Measurements from ENCODE around the gene LMAN1L. TPM values are rescaled to one million over a fixed set of nuclear protein-coding genes. Genes with fewer than 3 reads are reported as not detected.
A peak's percentile ranks its signal among the peaks of the same experiment; 100 is the strongest.

Gene LMAN1L
- total RNA-seq, 1 donor: 0.27 TPM

DNA sequence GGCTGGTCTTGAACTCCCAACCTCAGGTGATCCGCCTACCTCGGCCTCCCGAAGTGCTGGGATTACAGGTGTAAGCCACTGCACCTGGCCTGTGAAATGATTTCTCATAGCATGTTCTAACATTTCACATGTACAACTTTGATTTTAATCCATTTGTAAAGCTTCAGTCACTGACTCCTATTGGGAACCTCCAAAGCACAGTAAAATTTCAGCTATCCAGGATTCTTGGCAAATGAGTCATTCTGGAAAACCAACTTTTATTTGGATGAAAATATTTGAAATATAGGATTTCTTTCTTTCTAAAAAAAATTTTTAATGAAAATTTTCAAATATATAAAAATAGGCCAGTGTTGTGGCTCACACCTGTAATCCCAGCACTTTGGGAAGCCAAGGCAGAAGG is 2.7 kb upstream of the LMAN1L start:
- no peak for DNase-seq (ENCODE audit: low read depth in 2 of 3, low spot score in 2 of 3)

DNA sequence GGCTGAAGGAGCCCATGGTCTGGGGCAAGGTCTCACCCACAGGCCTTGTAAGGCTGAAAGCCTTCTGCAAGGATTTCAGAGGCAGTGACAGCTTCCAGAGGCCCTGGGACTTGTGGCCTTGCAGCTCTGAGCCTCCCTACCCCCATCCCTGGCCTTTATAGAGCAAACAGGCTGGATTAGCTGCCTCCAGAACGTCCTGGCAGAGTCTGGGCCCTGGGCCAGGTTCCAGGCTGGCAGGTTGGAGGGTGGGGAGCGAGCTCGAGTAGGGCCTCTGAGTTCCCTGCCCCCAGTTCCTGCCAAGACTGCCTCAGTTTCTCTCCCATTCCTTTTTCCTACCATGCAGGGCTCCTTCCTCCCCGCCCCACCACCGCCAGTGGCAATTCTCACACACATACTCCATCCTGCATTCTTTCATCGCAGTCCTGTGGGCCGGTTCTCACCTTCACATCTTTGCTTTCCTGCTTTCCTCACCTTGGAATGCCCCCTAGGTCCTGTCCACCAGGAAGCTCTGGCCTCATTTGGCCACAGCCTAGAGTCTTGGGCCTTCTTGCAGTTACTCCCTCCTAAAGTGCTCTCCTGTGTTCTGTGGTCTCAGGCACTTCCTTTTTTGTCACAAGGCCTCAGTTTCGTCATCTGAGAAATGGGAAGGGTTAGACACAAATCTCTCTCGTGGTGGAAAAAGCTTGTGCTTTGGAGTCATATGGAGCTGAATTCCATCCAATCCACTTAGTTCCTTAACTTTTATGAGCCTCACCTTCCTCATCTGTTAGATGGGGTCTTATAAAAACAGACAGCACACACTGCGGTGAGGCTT is 2.7 kb downstream of the LMAN1L start:
- no peak for DNase-seq (ENCODE audit: low read depth in 2 of 3, low spot score in 2 of 3)

DNA sequence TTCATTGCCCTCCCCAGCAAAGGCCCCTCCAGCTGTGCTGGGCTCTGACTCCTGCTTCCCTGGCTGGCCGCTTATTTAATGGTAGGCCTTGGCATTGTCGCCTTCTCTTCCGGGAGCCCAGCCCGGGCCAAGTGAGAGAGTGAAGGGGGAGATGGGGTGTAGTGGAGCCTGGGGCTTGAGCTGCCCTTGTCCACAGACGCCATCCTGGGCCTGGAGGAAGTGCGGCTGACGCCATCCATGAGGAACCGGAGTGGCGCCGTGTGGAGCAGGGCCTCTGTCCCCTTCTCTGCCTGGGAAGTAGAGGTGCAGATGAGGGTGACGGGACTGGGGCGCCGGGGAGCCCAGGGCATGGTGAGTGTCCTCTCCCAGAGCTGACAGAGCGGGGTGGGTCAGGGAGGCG is 3.3 kb downstream of the LMAN1L start:
- DNase-seq (ENCODE audit: low read depth in 2 of 3, low spot score in 2 of 3): no peak

DNA sequence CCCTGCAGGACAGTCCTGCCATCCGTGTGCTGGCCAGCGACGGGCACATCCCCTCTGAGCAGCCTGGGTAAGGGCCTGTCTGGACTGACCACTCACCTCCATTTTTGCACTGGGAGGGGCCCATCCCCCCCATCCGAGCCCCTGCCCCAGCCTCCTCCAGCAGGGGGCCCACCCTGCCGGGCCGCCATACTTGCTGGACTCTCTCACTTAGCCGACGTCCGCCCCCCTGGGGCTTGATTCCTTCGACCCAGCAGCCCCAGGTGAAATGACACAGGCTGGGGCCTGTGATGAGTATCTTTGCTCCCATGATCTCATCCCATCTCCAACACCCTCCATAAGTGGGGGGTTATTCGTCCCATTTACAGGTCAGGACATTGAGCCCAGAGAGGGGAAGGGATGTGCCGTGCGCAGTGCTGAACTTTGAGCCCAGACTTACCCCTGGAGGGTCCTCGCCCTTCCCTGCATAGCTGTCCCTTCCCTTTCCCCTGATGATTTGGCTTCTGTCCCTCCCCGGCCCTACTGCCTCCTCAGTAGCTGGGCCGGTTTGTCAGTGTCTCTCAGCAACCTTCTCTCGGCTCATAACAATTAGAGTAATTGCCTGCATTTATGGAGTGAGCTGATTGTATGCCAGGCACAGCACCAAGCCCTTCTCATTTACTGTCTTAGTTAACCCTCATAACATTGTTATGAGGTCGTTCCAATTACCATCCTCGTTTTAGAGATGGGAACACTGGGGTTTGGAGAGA is 4.2 kb downstream of the LMAN1L start:
- no peak for DNase-seq (ENCODE audit: low read depth in 2 of 3, low spot score in 2 of 3)

DNA sequence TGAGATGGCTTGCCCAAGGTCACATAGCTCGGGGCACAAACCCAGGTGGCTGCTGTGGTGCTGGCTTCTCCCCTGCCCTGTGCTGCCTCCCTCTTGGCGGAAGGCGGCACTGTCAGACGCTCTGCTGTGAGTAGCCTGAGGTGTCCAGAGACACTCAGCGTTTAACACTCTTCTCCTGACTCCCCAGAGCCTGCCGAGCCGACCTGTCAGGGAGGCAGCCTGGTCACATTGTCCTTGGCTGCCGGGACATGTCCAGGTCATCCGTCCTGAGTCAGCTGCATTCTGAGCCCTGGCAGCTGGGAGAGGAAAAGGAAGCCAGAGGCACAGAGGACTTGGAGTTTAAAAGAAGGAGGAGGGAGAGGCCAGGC is 4.7 kb downstream of the LMAN1L start:
- no peak for DNase-seq (ENCODE audit: low read depth in 2 of 3, low spot score in 2 of 3)

DNA sequence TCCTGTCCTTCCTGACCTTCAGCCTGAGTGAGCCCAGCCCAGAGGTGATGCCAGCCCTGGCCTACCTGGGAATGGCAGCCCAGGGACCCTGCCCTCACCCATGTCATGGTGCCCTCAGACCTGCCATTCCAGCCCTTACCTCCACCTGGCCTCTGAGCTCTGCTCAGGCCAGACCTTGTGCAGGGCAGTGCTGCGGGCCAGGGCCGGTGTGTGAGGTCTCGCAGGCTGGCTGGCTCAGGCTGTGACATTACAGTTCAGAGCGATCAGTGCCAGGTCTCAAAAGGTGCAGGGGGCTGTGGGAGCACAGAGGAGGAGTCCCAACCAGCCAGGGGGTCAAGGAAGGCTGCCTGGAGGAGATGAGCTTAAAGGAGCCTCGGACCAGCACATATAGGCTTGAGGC is 7.4 kb downstream of the LMAN1L start:
- DNase-seq (ENCODE audit: low read depth in 2 of 3, low spot score in 2 of 3): no peak

DNA sequence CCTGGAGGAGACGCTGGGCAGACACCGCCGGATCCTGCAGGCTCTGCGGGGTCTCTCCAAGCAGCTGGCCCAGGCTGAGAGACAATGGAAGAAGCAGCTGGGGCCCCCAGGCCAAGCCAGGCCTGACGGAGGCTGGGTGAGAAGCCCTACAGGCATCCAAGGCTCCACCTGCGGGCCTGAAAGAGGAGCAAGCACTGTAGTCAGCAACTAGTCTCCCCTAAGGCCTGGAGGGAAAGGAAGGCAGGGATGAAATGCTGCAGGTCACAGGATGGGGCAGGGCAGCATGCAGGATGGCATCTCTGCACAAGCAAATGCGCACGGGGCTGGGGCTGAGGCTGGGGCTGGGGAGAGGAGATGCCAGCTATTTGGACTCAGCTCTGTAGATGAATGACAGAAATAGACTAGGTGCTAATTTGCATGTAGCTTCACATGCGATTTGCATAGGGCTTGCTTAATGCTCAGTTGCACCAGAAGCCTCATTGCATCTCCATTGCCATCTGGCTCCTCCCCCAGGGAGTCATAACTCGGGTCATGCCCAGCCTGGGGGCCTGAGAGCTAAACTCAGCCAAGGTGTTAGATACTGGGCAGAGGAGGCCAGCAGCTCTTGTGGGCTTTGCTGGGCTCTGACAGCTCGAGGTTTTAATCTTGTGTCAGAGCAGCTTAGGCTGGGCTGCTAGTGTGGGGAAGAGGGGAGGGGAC is 8.6 kb downstream of the LMAN1L start:
- no peak for DNase-seq (ENCODE audit: low read depth in 2 of 3, low spot score in 2 of 3)

DNA sequence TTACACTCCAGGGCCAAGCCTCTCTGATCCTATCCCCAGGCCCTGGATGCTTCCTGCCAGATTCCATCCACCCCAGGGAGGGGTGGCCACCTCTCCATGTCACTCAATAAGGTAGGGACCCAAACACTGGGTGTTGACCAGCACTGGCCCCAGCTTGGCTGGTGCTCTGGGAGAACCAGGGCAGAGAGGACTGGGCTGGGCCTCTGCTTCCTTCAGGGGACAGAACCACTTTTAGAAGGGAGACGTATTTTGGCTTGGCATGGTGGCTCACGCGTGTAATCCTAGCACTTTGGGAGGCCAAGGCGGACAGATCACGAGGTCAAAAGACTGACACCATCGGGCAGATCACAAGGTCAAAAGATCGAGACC is 9.1 kb downstream of the LMAN1L start:
- no peak for DNase-seq (ENCODE audit: low read depth in 2 of 3, low spot score in 2 of 3)

DNA sequence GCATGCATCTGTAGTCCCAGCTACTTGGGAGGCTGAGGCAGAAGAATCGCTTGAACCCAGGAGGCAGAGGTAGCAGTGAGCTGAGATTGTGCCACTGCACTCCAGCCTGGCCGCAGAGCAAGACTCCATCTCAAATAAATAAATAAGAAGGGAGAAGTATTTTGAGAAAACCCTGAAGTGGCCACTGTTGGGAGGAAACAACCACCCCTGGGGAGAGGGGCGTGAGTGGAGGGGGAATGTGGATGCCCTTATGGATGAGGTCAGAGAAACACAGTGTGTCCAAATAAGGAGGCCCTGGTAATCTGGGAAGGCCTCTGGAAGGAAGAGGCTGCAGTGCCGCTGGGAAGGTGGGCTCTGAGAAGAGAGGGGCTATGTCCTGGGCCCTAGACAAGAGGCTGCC is 9.6 kb downstream of the LMAN1L start:
- DNase-seq (ENCODE audit: low read depth in 2 of 3, low spot score in 2 of 3): no peak

DNA sequence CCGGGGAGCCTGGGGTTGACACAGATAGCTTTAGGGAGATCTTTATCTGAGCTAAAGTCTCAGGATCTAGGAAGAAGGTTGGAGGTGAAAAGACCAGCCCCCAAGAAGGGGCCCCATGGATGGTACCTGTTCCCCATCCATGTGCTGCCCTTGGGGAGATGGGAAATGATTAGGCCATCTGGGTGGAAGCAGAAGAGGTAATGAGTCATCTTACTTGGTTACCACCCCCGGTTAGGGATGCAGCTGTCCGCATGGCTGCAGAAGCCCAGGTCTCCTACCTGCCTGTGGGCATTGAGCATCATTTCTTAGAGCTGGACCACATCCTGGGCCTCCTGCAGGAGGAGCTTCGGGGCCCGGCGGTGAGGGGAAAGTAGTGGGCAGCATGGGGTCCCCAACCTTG is 10.7 kb downstream of the LMAN1L start:
- no peak for DNase-seq (ENCODE audit: low read depth in 2 of 3, low spot score in 2 of 3)

DNA sequence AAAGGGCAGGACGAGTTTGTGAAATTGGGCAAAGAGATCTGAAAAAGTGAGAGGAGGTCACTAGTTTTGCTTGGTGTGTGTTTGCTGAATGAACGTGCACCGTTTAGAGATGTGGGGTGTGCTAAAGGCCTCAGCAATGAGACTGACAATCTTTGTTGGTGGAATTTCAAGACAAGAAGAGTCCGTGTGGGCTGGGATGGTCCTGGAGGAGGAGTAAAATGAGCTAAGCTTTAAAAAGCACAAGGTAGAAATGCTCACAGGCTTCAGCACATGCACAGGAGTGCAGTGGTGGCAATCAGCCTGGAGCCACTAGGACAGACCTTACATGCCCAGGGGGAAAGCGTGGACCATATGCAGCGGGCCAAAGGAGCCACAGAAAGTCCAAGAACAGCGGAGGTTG is 12.3 kb downstream of the LMAN1L start:
- DNase-seq (ENCODE audit: low read depth in 2 of 3, low spot score in 2 of 3): no peak

DNA sequence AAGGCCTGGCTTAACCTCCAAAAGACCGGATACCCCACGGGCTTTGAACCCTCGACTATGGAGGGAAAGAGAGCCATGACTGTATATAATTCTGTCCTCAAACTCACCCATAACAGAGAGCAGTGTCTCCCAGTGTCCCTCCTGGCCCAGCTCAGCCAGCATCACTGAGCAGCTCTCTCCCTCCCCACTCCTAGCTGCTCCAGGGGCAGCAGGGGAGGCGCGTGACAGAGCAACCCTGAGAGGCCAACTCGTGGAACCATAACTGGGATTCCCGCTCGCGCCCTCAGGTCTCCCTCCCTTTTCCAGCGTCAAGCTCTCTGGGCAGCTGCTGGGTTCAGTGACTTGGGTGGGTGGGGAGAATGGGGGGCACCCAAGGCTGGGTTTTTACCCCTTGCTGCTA is 13.2 kb downstream of the LMAN1L start:
- DNase-seq (ENCODE audit: low read depth in 2 of 3, low spot score in 2 of 3): no peak

DNA sequence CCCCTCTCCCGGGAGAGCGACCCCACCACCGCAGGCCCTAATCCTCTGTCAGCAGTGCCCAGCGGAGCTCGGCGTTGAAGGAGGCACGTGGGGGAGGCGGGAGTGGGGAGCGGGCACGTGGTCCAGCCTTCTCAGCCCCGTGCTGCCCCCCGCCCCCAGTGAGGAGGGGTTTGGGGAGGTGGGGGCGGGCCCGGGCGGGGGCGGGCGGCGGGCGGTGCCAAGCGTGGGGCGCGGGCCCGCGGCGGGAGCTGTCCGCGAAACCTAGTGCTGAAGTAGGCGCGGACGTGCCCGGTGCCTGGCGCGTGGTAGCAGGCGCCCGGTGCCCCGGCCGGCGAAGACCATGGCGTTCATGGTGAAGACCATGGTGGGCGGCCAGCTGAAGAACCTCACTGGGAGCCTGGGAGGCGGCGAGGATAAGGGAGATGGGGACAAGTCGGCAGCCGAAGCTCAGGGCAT is 13.8 kb downstream of the LMAN1L start, which contains the start of gene CPLX3:
CPLX3 (plus strand) TSS at position 264 of the 456 bp plus-strand sequence; CDS start at position 341, 77 bp downstream.
- peak; percentile 22 to 62 (median 53) for DNase-seq (ENCODE audit: low read depth in 2 of 3, low spot score in 2 of 3)

DNA sequence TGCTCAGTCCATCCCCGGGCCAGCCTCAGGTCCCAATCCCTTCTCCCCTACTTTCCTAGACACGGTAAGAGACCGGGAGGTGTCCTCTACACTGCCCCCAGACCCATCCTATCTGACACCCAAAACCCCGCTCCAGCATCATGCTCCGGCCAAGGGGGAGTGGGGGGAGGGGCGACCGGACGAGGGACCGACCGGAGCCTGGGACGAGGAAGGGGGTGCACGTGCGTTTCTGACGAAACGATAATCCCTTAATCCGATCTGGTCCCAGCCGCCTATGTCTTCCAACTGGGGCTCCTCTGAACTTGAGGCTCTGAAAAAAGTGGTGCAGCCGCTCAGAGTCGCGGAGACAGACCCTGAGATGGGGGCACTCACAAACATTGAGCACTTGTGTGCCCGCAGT is 14.3 kb downstream of the LMAN1L start:
- no peak for DNase-seq (ENCODE audit: low read depth in 2 of 3, low spot score in 2 of 3)

DNA sequence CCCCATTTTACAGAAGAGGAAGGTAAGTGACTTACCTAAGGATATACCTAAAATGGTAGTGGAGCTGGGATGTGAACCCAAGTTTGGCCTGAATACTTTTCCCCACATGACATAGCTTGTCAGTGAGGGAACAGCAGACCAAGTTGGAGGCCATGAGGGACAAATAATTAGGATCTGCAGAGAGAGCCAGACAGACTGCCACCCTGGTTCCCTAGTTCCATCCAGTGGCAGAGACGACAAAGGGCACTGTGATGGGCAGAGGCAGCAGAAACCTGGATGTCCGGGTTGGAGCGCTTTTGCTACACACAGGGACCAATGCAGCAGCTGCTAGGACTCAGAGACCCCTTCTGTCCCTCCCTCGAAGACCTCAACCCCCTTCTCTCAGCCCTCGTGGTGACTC is 15.0 kb downstream of the LMAN1L start:
- DNase-seq (ENCODE audit: low read depth in 2 of 3, low spot score in 2 of 3): no peak

DNA sequence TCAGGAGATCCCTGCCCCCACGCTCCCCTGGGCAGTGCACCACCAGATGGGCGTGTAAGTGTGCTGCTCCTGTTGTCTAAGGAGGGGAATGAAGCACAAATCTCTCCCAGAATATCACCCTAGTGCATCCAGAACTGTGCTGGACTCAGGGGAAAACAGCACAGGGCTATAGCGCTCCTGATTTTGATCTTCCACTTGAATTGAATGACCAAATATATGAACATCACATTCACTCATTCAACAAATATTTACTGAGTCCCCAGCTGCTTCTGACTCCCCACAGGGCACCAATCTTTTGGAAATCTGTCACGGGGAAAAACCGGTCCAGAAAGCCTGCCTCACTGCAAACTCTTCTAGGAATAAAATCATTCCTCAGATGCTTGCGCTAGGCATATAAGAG is 16.2 kb downstream of the LMAN1L start:
- no peak for DNase-seq (ENCODE audit: low read depth in 2 of 3, low spot score in 2 of 3)

DNA sequence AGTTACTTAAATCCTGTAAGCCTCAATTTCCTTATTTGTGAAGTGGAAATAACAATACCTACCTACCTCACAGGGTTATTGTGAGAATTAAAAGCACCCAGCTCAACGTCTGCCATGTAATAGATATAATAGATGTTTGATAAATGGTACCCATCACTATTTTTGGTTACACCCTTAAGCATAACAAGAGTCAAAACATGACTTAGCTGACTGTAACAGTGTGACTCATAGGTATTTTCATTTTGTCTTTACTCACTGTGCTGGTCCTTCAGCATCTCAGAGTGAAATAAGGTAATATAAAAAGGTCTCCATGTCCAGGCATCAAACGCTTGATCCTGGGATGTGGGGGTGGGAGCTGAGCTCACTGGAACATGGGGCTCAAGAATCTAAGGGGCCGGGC is 16.9 kb downstream of the LMAN1L start:
- no peak for DNase-seq (ENCODE audit: low read depth in 2 of 3, low spot score in 2 of 3)

DNA sequence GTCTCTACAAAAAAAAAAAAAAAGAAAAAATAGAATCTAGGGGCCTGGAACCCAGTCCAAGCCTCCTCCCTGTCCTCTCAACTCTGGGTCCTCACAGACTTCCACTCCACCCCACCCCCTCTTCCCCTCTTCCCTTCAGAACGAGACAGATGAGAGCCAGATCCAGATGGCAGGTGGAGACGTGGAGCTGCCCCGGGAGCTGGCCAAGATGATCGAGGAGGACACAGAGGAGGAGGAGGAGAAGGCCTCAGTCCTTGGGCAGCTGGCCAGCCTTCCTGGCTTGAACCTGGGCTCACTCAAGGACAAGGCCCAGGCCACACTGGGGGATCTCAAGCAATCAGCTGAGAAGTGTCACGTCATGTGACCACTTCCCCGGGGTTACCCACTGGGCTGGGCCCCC is 17.4 kb downstream of the LMAN1L start:
- no peak for DNase-seq (ENCODE audit: low read depth in 2 of 3, low spot score in 2 of 3)

DNA sequence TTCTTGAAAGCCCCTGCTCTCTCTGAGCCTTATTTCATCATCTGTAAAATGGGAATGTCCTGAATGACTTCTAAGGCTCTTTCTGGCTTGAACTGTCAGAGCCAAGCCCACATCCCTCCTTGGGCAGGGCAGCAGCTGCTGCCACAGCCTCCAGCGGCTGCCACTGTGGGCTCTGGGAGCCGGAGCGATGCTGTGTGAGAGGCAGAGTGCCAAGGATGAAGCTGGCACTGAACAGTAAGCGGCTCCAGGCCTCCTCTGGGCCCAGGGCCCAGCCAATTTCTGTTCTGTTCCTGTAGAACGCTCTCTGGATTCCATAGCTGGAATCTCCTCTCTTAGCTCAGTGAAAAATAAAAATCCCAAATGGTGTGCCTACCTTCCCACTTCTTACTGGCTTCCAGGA is 18.2 kb downstream of the LMAN1L start:
- no peak for DNase-seq (ENCODE audit: low read depth in 2 of 3, low spot score in 2 of 3)

DNA sequence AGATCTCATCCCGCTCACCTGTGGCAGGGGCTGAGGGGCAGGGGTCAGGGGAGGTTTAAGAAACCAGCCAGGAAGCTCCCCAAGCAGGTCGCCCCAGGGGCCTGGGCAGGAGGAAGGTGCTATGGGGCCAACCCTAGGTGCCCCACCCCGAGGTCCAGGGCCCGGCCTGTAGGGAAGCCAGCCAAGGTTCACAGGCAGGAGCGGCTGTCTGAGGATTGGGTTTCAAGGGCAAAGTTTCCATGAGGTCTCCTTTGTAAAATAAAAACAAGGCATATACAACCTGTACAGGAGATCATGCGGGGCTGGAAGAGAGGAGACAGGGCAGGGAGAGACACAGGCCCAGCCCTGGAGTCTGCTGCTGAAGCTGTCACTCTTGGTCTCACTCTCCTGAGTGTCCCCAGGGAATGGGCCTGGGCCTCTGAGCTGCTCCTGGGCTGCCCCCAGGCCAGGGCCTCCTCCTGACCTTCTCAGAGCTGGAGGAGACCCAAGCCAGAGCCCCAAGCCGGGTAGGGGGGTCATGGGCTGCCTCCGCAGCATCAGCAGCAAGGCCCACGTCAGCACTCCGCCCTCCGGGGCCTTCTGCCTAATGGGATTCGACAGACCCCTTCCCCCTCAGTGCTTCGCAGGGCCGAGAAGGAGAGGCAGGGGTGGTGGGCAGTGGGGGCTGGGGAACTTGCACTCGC is 19.3 kb downstream of the LMAN1L start:
- DNase-seq (ENCODE audit: low read depth in 2 of 3, low spot score in 2 of 3): no peak

DNA sequence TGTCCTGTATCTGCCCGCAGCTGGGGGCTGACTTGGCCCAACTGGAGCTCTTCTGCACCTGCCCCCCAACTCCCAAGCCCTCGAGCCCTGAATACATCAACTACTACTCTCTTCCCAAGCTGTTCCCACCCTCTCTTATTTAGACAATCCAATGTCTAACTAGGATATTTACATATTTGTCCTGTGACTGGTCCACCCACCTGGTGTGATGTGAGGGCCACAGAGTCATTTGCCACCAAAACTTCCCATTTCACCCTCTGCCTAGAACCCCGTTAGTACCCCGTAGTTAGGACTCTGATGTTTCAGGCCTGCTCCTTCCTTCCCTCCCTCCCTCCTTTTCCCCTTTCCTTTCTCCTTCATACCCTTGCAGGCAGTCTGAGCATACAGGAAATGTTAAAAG is 20.2 kb downstream of the LMAN1L start:
- no peak for DNase-seq (ENCODE audit: low read depth in 2 of 3, low spot score in 2 of 3)
